ENCODE results near the gene ERC2. TPM values are rescaled to one million over a fixed set of nuclear protein-coding genes. Genes with fewer than 3 reads are reported as not detected.

The ERC2 gene
- polyA plus RNA-seq, 2 of the 4 experiments (the other 2 are of a cell fraction), result 0.16 TPM; not detected in 1

DNA sequence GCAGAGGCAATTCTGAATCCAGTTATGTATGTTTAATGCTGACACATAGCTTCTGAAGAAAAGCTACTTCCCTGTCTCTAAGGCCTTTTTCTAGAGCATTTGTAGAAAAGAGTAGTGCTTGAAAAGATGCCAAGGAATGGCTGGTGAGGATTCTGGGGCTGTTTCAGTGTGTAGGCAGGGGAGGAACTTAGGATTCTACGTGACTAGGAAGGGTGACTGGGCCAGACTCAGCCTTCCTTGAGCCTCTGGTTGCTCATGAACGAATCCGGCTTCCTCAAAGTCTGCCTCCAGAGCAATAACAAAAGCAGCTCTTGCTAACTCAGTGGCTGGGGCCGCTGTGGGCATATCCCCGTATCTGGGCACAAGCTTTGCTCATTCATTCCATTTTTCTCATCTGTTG, 876.4 kb downstream of the ERC2 start:
- POLR2A ChIA-PET, result no interaction called here
- H3K4me2 ChIP-seq, result no peak overlapping the region
- no peak for FAIRE-seq

DNA sequence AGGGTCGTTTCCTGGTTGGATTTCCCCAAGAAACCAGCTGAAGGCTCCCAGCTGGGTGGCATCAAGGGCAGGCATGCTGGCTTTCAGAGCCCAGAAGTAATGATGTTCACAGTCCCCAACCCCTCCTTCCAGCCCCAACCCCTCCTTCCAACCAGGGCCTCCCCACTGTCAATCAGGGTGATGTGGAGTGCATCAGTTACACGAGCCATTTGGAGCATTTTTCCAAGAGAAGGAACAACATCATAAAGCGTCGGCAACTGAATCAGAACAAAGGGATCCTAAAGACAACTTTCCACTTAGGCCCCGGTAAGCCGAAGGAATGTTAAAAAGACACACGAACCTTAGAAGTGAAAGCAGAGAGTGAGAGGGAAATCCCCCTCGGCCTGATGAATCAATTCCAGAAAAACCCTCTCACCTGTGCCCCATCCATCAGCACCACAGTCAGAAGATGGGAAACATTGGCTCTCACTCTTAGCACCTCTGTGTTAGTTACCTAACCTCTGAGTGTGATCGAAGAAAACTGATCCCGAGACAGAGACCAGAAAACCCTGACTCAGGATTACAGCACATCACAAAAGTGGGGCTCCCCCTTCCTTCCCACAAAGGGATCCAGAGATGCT, 880.0 kb downstream of the ERC2 start:
- ChIA-PET CTCF (no interaction called here), POLR2A (no interaction called here)
- Histone ChIP-seq H3K9me3 (no peaks in the 10 kb centered on the region), H3K4me1 (no peaks in the 10 kb centered on the region), H3K4me2 (no peak overlapping the region), H3K27ac (no peak overlapping the region), H3K4me3 (no peak overlapping the region)
- TF ChIP-seq ZSCAN20 (CRISPR knock-in tag; IDR thresholded peaks at IDR 0.05) (no peak), HOXB5 (CRISPR knock-in tag; IDR thresholded peaks at IDR 0.05) (no peak), TP53 (CRISPR knock-in tag; IDR thresholded peaks at IDR 0.05) (no peak), CHD2 (IDR thresholded peaks at IDR 0.05; ENCODE audit: low read length, partially characterized antibody) (no peak), HDAC2 (IDR thresholded peaks at IDR 0.05) (no peak), RAD21 (conservative IDR thresholded peaks at IDR 0.05 in 1 of 2, IDR thresholded peaks at IDR 0.05 in 1 of 2) (no peak), KDM5A (IDR thresholded peaks at IDR 0.05) (no peak), POLR2A (IDR thresholded peaks at IDR 0.05; ENCODE audit: low read length) (no peak)
- WGBS (ENCODE audit: missing lambda C conversion rate), result 55% methylated on average over 10 of the region's 10 CpGs
- no peak for DNase-seq (ENCODE audit: low read depth in 1 of 2, low spot score in 1 of 2)
- ATAC-seq, result no peak
- FAIRE-seq, result no peak

More for the DNA sequence above, 876.4 kb downstream of the ERC2 start:
- no peaks in the 10 kb centered on the region for H3K9me3 ChIP-seq
- no peak overlapping the region for H3K4me3 ChIP-seq
- H3K27ac ChIP-seq, result no peak overlapping the region
- DNase-seq (ENCODE audit: low read depth in 1 of 2, low spot score in 1 of 2) (no peak), ATAC-seq (no peak)
- WGBS (ENCODE audit: missing lambda C conversion rate), result 51% methylated on average over 5 of the region's 5 CpGs
- TF ChIP-seq CEBPB (IDR thresholded peaks at IDR 0.05) (no peak), HEYL (CRISPR knock-in tag; IDR thresholded peaks at IDR 0.05) (no peak), RARB (CRISPR knock-in tag; IDR thresholded peaks at IDR 0.05) (no peak)
- TF ChIP-seq, protein P1, sequence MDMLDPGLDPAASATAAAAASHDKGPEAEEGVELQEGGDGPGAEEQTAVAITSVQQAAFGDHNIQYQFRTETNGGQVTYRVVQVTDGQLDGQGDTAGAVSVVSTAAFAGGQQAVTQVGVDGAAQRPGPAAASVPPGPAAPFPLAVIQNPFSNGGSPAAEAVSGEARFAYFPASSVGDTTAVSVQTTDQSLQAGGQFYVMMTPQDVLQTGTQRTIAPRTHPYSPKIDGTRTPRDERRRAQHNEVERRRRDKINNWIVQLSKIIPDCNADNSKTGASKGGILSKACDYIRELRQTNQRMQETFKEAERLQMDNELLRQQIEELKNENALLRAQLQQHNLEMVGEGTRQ (IDR thresholded peaks at IDR 0.05), result no peak
- TF ChIP-seq, protein P2, sequence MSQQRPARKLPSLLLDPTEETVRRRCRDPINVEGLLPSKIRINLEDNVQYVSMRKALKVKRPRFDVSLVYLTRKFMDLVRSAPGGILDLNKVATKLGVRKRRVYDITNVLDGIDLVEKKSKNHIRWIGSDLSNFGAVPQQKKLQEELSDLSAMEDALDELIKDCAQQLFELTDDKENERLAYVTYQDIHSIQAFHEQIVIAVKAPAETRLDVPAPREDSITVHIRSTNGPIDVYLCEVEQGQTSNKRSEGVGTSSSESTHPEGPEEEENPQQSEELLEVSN (IDR thresholded peaks at IDR 0.05; ENCODE audit: borderline replicate concordance, low read depth), result no peak
- no peaks in the 10 kb centered on the region for H3K4me1 ChIP-seq
- CTCF ChIA-PET, result interaction anchor here (0.6 kb wide), 1 partner anchor 43 kb away, joined by 3 read pairs; no protein-coding TSS in a partner anchor

DNA sequence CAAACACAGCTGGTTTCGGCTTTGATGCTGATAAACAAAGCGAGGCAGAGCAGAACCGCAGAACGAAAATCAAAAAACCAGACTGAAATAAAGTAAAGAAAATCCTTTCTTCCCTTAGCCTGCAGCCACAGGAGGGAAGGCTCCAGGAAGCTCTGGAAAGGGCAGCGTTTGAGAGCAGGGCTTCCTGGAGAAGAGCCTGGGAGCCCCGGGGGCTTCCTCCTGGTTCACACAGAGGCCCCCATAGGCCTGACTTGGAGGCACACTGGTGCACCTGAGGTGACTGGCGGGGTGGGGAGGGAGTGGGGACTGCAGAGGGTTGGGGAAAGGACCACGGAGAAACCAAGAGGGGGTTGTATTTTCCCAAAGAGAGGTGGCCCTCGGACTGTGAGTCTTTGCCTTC, 882.4 kb downstream of the ERC2 start:
- CTCF ChIA-PET, result no interaction called here
- Histone ChIP-seq H3K4me3 (no peak overlapping the region), H3K27ac (no peak overlapping the region), H3K4me2 (no peak overlapping the region), H3K4me1 (no peaks in the 10 kb centered on the region), H3K9me3 (no peaks in the 10 kb centered on the region)
- ATAC-seq (no peak), DNase-seq (ENCODE audit: low read depth in 1 of 2, low spot score in 1 of 2) (no peak), FAIRE-seq (no peak)
- TF ChIP-seq POLR2AphosphoS2 (conservative IDR thresholded peaks at IDR 0.05; ENCODE audit: low read length) (no peak), EHF (CRISPR knock-in tag; IDR thresholded peaks at IDR 0.05) (no peak), NR3C1 (IDR thresholded peaks at IDR 0.05) (no peak), POLR2A (IDR thresholded peaks at IDR 0.05; ENCODE audit: low read length) (no peak), SMC3 (IDR thresholded peaks at IDR 0.05) (no peak), SREBF2 (IDR thresholded peaks at IDR 0.05) (no peak)
- whole genome bisulfite sequencing (ENCODE audit: missing lambda C conversion rate), result 45% methylated on average over 8 of the region's 9 CpGs
- POLR2A ChIA-PET, result no interaction called here

GRCh38 chr3:55584716-55585368, 883.4 kb downstream of the ERC2 start:
- TF ChIP-seq JUN (IDR thresholded peaks at IDR 0.05), result no peak
- no peak for TF ChIP-seq PBX3 (IDR thresholded peaks at IDR 0.05)
- TF ChIP-seq, protein P1 (IDR thresholded peaks at IDR 0.05), result no peak
- no peak for TF ChIP-seq MAZ (IDR thresholded peaks at IDR 0.05; ENCODE audit: borderline replicate concordance, low read depth, low read length)
- no peak for TF ChIP-seq FOSB (CRISPR knock-in tag; IDR thresholded peaks at IDR 0.05)
- TF ChIP-seq KDM5A (IDR thresholded peaks at IDR 0.05), result no peak
- WGBS (ENCODE audit: missing lambda C conversion rate), result 71% methylated on average over 13 of the region's 15 CpGs
- Histone ChIP-seq H3K4me1 (no peaks in the 10 kb centered on the region), H3K4me2 (no peak overlapping the region), H3K9me3 (no peaks in the 10 kb centered on the region), H3K27ac (no peak overlapping the region), H3K4me3 (no peak overlapping the region)
- no peak for FAIRE-seq
- no peak for DNase-seq (ENCODE audit: low read depth in 1 of 2, low spot score in 1 of 2)
- ChIA-PET POLR2A (no interaction called here), CTCF (no interaction called here)
- ATAC-seq, result no peak
